Measurements from ENCODE around the gene BAZ1A. TPM values are rescaled to one million over a fixed set of nuclear protein-coding genes. Genes with fewer than 3 reads are reported as not detected.

The BAZ1A gene
- total RNA-seq, 2 donors from 2014 or later, result 17.3 to 31.6 TPM

DNA sequence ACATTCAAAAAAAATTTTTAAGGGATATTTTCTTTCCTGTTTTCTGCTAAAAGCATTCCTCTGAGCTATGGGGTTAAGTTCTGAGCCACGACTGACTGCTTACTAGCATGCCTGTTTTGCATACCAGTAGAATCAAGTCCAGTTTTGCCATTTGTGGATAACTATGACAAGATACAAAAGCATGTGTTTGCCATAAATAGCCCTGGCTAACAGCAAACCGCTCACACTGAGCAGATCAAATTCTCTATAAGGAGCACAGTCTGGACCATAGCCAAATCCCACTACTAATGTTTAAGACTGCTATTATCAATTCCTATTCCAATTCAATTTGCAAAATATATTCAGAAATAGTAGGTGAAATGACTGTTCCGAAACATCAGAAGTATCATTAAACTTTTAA is 164.0 kb downstream of the BAZ1A start:
- intact Hi-C loops (cut with DNase I), result no loop called here
- no peak for DNase-seq (ENCODE audit: low spot score)

DNA sequence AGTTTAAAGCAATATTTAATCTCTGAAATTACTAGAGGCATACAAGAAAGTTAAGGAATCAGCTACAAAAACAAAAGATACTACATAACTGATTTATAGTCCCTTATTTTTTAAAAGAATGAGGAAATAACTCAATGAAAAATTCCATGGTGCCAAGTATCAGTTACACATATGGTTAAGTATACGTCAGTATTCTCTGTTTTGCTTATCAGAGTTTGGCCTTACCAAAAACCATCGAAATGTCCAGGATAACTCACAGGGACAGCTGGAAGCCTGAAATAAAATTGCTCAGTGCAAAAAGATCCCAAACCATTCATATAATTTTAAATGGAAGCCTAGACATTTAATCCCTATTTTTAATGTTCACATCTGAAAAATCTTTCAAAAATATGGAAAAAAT is 164.4 kb downstream of the BAZ1A start:
- no peak for DNase-seq (ENCODE audit: low spot score)
- intact Hi-C loops (cut with DNase I), result no loop called here

DNA sequence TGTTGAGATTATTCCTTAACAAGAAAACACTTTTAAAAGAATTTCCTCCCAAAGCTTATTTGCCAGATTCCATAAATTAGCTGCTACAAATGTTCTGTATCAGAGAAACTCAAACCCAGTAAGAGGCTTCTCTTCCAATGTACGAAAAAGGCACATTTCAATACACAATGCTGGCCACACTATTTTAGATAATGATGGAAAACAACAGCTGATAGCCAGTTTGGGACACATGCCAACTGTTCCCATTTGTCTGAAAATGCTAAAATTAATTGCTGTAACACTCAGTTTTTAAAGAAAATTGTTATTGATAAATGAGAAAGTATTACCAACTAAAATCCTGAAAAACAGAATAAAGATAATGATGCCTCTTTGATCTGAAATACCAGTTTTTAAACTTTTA is 165.2 kb downstream of the BAZ1A start:
- no peak for DNase-seq (ENCODE audit: low spot score)
- intact Hi-C loops (cut with DNase I), result no loop called here

GRCh38 chr14:34707722-34708121 is 167.4 kb downstream of the BAZ1A start:
- no peak for DNase-seq (ENCODE audit: low spot score)
- intact Hi-C loops (cut with DNase I), result no loop called here

Other genes starting within 250 kb of the BAZ1A start
- 10 to 100 TPM; 83.7 to 84.6 TPM for gene SNX6, start 245.2 kb downstream of the BAZ1A start, total RNA-seq
- gene CFL2, start 160.8 kb downstream of the BAZ1A start, total RNA-seq, result 100 to 1,000 TPM; 218 to 289 TPM
- gene SRP54, start 107.6 kb upstream of the BAZ1A start, total RNA-seq, result 10 to 100 TPM; 40.0 to 42.3 TPM
- 10 to 100 TPM; 69.2 to 84.8 TPM for gene FAM177A1, start 170.9 kb upstream of the BAZ1A start, total RNA-seq
- 10 to 100 TPM; 41.6 to 49.8 TPM for gene PPP2R3C, start 246.6 kb upstream of the BAZ1A start, total RNA-seq
- gene PRORP, start 247.2 kb upstream of the BAZ1A start, total RNA-seq, result 10 to 100 TPM; 19.1 to 21.7 TPM